BE2C (cell line): ENCODE measurements around the gene B3GLCT.

Experiments used
- DNase-seq: peaks from one replicate; pipeline ENCODE4 v3.0.0-alpha.2; 2020
- H3K27me3 ChIP-seq: fragments of 250-450 bp; sonication (Bioruptor Pico); 2 replicates; pipeline ENCODE4 v1.5.1; 2020; ENCODE audit warnings: mild to moderate bottlenecking
- H3K36me3 ChIP-seq: fragments of 250-450 bp; sonication (Bioruptor Pico); 2 replicates; pipeline ENCODE4 v1.5.1; 2020; ENCODE audit warnings: mild to moderate bottlenecking
- H3K4me1 ChIP-seq: fragments of 250-450 bp; sonication (Bioruptor Pico); 2 replicates; pipeline ENCODE4 v1.5.1; 2020
- H3K4me3 ChIP-seq: 2 replicates; pipeline ENCODE4 v1.5.1; 2011; ENCODE audit warnings: low read depth, low read length
- H3K9me3 ChIP-seq: fragments of 250-450 bp; sonication (Bioruptor Pico); 2 replicates; pipeline ENCODE4 v1.5.1; 2020
- TF ChIP-seq, protein P1 (sequence below): IDR thresholded peaks from 2 replicates; pipeline ENCODE4 v1.5.1; 2012; ENCODE audit warnings: mild to moderate bottlenecking, low read depth, low read length

The B3GLCT gene

DNA sequence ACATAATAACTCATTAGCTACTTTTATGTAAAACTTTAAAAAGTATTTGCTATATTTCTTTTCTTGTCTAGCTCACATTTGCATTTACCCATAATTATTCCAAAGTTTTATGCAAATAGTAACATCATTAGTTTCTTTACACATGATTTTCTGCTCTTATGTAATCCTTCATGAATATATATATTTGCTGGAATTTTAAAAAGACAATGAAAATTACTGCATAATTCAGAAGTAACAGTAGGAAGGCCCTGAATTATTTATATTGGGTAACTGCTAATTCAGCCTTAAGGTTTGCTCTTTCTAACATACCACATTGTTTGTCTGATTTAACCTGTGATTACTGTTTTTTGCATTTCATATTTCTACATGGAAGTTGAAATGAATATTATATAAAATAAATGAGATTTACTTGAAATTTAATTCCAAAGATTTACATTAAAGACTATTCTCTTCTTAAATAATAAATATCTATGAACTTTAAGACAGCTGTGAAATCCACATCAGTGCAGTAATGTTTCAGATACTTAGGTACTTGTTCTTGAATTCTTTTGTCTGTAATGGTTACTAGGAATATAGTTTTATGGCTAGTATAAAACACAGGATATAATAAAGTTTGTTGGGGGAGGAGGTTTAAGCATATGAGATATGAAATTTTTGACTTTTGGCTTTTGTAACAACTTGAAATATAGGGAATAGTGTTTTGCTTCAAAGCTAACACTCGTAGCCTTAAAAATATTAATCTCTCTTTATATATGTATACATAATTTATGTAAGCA is 46.0 kb downstream of the B3GLCT start:
- H3K9me3 ChIP-seq, result no peaks in the 10 kb centered on the region
- no peak for DNase-seq
- TF ChIP-seq, protein P1, sequence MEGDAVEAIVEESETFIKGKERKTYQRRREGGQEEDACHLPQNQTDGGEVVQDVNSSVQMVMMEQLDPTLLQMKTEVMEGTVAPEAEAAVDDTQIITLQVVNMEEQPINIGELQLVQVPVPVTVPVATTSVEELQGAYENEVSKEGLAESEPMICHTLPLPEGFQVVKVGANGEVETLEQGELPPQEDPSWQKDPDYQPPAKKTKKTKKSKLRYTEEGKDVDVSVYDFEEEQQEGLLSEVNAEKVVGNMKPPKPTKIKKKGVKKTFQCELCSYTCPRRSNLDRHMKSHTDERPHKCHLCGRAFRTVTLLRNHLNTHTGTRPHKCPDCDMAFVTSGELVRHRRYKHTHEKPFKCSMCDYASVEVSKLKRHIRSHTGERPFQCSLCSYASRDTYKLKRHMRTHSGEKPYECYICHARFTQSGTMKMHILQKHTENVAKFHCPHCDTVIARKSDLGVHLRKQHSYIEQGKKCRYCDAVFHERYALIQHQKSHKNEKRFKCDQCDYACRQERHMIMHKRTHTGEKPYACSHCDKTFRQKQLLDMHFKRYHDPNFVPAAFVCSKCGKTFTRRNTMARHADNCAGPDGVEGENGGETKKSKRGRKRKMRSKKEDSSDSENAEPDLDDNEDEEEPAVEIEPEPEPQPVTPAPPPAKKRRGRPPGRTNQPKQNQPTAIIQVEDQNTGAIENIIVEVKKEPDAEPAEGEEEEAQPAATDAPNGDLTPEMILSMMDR, result no peak
- H3K4me1 ChIP-seq, result no peaks in the 10 kb centered on the region
- no peak overlapping the region for H3K4me3 ChIP-seq
- H3K27me3 ChIP-seq, result no peaks in the 10 kb centered on the region
- no peaks in the 10 kb centered on the region for H3K36me3 ChIP-seq

DNA sequence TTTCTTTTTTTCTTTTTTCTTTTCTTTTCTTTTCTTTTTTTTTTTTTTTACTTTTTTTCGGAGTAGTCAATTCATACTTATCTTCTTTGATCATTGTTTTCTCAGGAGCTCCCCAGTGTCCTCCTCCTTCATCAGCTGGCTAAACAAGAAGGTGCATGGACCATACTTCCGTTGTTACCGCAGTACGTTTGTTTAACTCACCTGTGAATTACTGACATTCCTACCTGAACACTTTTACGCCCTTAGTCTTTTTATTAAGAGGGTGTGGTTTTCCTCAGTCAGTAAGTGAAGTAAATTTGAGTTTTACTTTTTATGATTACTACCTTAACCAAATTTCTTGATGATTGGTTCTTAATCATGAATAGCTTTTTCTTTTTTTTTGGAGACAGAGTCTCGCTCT is 47.1 kb downstream of the B3GLCT start:
- Histone ChIP-seq H3K36me3 (no peaks in the 10 kb centered on the region), H3K4me1 (no peaks in the 10 kb centered on the region), H3K9me3 (no peaks in the 10 kb centered on the region), H3K4me3 (no peak overlapping the region), H3K27me3 (no peaks in the 10 kb centered on the region)
- no peak for DNase-seq
- TF ChIP-seq, protein P1, result no peak

DNA sequence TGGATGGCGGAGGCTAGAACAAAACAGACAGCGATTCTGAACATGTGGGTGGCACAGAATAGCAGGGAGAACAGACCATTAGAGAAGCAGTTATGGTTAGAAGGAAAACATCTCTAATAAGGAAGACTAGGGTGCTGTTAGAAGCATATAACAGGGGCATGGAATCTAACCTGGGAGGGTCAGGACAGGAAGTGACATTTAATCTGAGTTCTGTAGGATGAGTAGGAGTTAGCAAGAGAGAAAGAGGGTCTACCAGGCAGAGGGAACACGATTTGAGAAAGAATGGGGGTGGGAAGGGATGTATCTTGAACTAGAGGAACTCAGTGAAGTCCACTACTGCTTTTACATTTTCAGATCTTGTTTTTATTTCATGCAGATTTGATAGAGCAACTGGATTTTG is 48.6 kb downstream of the B3GLCT start:
- H3K4me1 ChIP-seq, result no peaks in the 10 kb centered on the region
- TF ChIP-seq, protein P1, result no peak
- no peaks in the 10 kb centered on the region for H3K27me3 ChIP-seq
- no peak for DNase-seq
- H3K4me3 ChIP-seq, result no peak overlapping the region
- no peaks in the 10 kb centered on the region for H3K9me3 ChIP-seq
- H3K36me3 ChIP-seq, result no peaks in the 10 kb centered on the region

DNA sequence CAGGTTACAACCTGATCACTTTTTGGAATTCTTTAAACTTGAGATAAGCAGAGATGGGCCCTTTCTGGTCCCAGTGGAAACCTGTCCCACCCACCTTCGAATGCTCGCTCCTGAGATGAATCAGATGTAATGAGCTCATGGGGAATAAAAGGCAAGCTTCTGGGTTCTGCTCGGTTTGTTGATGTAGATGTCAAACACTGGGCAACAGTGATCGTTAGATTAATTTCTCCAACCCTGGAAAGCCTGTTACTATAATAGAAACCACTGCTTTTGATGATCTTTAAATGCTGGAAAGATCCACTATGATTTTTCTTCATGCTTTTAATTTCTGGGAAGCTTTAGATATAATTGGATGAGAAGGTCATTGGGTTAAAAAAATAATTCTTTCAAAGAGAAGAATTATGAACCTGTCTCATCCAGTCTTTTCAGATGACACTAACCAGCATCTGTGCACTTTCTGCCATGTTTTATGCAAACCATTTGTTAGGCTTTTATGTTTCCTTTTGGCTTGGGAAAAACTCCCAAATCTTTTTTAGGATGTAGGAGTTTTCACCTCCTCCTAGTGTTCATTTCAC is 49.3 kb downstream of the B3GLCT start:
- Histone ChIP-seq H3K4me3 (no peak overlapping the region), H3K4me1 (no peaks in the 10 kb centered on the region), H3K36me3 (no peaks in the 10 kb centered on the region), H3K9me3 (no peaks in the 10 kb centered on the region), H3K27me3 (no peaks in the 10 kb centered on the region)
- TF ChIP-seq, protein P1, result no peak
- DNase-seq, result no peak

DNA sequence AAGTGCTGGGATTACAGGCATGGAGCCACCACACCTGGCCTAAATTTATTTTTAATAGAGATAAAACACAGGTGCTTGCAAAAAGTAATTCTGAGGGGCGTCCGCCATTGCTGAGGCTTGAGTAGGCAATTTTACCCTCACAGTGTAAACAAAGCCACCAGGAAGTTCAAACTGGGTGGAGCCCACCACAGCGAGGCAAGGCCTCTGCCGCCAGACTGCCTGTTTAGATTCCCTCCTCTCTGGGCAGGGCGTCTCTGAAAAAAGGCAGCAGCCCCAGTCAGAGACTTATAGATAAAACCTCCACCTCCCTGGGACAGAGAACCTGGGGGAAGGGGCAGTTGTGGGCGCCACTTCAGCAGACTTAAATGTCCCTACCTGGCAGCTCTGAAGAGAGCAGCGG is 50.7 kb downstream of the B3GLCT start:
- no peak for DNase-seq
- H3K9me3 ChIP-seq, result no peaks in the 10 kb centered on the region

DNA sequence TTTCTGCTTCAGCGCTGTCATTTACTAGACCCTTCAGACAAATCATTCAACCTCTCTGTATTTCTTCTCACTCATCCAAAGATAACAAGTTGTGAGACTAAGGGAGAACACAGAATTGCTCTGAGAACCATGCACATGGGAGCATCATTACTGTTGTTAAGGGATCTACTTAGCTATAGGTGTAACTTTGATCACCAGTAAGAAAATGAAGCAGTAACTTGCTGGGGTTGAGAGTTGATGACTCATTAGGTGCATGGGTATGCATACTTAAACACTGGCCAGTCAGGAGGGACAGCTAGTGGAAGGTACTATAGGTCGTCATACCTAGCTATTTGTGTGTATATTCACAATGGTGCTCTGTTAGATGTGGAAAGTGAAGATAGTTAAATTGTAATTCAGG is 61.5 kb downstream of the B3GLCT start:
- TF ChIP-seq, protein P1, result no peak
- Histone ChIP-seq H3K36me3 (no peaks in the 10 kb centered on the region), H3K27me3 (no peaks in the 10 kb centered on the region), H3K4me3 (no peak overlapping the region), H3K4me1 (no peaks in the 10 kb centered on the region), H3K9me3 (peaks cover 3% of the 10 kb centered on the region)
- no peak for DNase-seq

More for the DNA sequence above, 50.7 kb downstream of the B3GLCT start:
- no peak overlapping the region for H3K4me3 ChIP-seq
- H3K27me3 ChIP-seq, result no peaks in the 10 kb centered on the region
- TF ChIP-seq, protein P1, result no peak
- H3K36me3 ChIP-seq, result no peaks in the 10 kb centered on the region
- H3K4me1 ChIP-seq, result no peaks in the 10 kb centered on the region
